ENCODE data around the gene ERMAP. TPM values are rescaled to one million over a fixed set of nuclear protein-coding genes. Genes with fewer than 3 reads are reported as not detected.
A peak's percentile ranks its signal among the peaks of the same experiment; 100 is the strongest.

Gene ERMAP
- total RNA-seq, 2 experiments from 2014 or later, result 5.7 to 6.0 TPM

GRCh38 chr1:42845866-42846256 is 28.9 kb downstream of the ERMAP start:
- H3K27ac Mint-ChIP-seq, result peak overlapping the region; percentile 80
- peaks cover 30% of the 10 kb centered on the region for H3K4me1 Mint-ChIP-seq (ENCODE audit: low read depth)
- no peak for DNase-seq
- no peaks in the 10 kb centered on the region for H3K9me3 Mint-ChIP-seq (ENCODE audit: insufficient read depth)
- ChIA-PET POLR2A (interaction anchor here (0.7 to 4.1 kb wide), 11 partner anchors 10 to 325 kb away, joined by 3 to 28 read pairs (median 3); partner anchors contain the start of genes C1orf50, ERMAP, P3H1 and SVBP), CTCF (interaction anchor here (0.7 to 4.6 kb wide), 16 partner anchors 7 to 512 kb away, joined by 3 to 22 read pairs (median 6); partner anchors contain the start of genes C1orf50, ERMAP, P3H1 and SVBP)
- peak overlapping the region; percentile 87 for H3K4me3 Mint-ChIP-seq
- peak; percentile 10 for ATAC-seq
- H3K27me3 Mint-ChIP-seq (ENCODE audit: low read depth), result no peaks in the 10 kb centered on the region
- H3K36me3 Mint-ChIP-seq (ENCODE audit: low read depth), result peaks cover 18% of the 10 kb centered on the region

- peak within 1 kb of the TSS; percentile 87 for H3K4me3 Mint-ChIP-seq
- no peaks in the 10 kb centered on the region for H3K9me3 Mint-ChIP-seq (ENCODE audit: insufficient read depth)
- DNase-seq (peak; percentile 94), ATAC-seq (peak; percentile 99)
- H3K27ac Mint-ChIP-seq, result peak within 1 kb of the TSS; percentile 80
- peaks cover 30% of the 10 kb centered on the region for H3K4me1 Mint-ChIP-seq (ENCODE audit: low read depth)
- H3K36me3 Mint-ChIP-seq (ENCODE audit: low read depth), result peaks cover 24% of the 10 kb centered on the region
- ChIA-PET CTCF (interaction anchor here (0.7 to 4.6 kb wide), 20 partner anchors 8 to 512 kb away, joined by 3 to 22 read pairs (median 6); partner anchors contain the start of genes C1orf50, ERMAP, P3H1 and SVBP), POLR2A (interaction anchor here (0.7 to 4.1 kb wide), 11 partner anchors 10 to 324 kb away, joined by 3 to 28 read pairs (median 3); partner anchors contain the start of genes C1orf50, ERMAP, P3H1 and SVBP)
- no peaks in the 10 kb centered on the region for H3K27me3 Mint-ChIP-seq (ENCODE audit: low read depth)
Measured at GRCh38 chr1:42846257-42847110, 29.6 kb downstream of the ERMAP start, which contains the start of gene ZNF691. TSS of gene ZNF691 (plus strand) at chr1:42846613. CDS start at chr1:42849659, 3,046 bp downstream.

GRCh38 chr1:42847111-42847595 is 30.2 kb downstream of the ERMAP start:
- ChIA-PET POLR2A (interaction anchor here (1.5 to 4.1 kb wide), 3 partner anchors 11 to 80 kb away, joined by 3 to 28 read pairs (median 13); partner anchors contain the start of genes C1orf50, ERMAP, P3H1 and SVBP), CTCF (interaction anchor here (0.5 to 4.6 kb wide), 16 partner anchors 9 to 226 kb away, joined by 3 to 22 read pairs (median 6); partner anchors contain the start of genes C1orf50, ERMAP, P3H1 and SVBP)
- Mint-ChIP-seq H3K4me3 (peak overlapping the region; percentile 87), H3K36me3 (ENCODE audit: low read depth) (peaks cover 29% of the 10 kb centered on the region), H3K4me1 (ENCODE audit: low read depth) (peaks cover 30% of the 10 kb centered on the region), H3K27me3 (ENCODE audit: low read depth) (no peaks in the 10 kb centered on the region), H3K27ac (peak overlapping the region; percentile 80), H3K9me3 (ENCODE audit: insufficient read depth) (no peaks in the 10 kb centered on the region)
- DNase-seq (peak; percentile 27), ATAC-seq (no peak)

GRCh38 chr1:42847721-42848460 is 31.0 kb downstream of the ERMAP start:
- H3K36me3 Mint-ChIP-seq (ENCODE audit: low read depth), result peaks cover 35% of the 10 kb centered on the region
- H3K4me3 Mint-ChIP-seq, result peak overlapping the region; percentile 87
- ChIA-PET POLR2A (interaction anchor here (2.9 to 4.1 kb wide), 2 partner anchors 31 to 81 kb away, joined by 13 to 28 read pairs; partner anchors contain the start of genes C1orf50, ERMAP, P3H1 and SVBP), CTCF (interaction anchor here (0.5 to 4.6 kb wide), 9 partner anchors 9 to 225 kb away, joined by 3 to 21 read pairs (median 6); partner anchors contain the start of genes ERMAP and SVBP)
- H3K4me1 Mint-ChIP-seq (ENCODE audit: low read depth), result peaks cover 30% of the 10 kb centered on the region
- no peaks in the 10 kb centered on the region for H3K27me3 Mint-ChIP-seq (ENCODE audit: low read depth)
- DNase-seq, result no peak
- peak overlapping the region; percentile 80 for H3K27ac Mint-ChIP-seq
- H3K9me3 Mint-ChIP-seq (ENCODE audit: insufficient read depth), result no peaks in the 10 kb centered on the region
- no peak for ATAC-seq

- Mint-ChIP-seq H3K27ac (no peak overlapping the region), H3K4me1 (ENCODE audit: low read depth) (peaks cover 30% of the 10 kb centered on the region), H3K9me3 (ENCODE audit: insufficient read depth) (no peaks in the 10 kb centered on the region), H3K4me3 (no peak overlapping the region), H3K27me3 (ENCODE audit: low read depth) (no peaks in the 10 kb centered on the region), H3K36me3 (ENCODE audit: low read depth) (peaks cover 33% of the 10 kb centered on the region)
- POLR2A ChIA-PET, result interaction anchor here (2.9 to 4.1 kb wide), 2 partner anchors 32 to 82 kb away, joined by 13 to 28 read pairs; partner anchors contain the start of genes C1orf50, ERMAP, P3H1 and SVBP
- ATAC-seq (no peak), DNase-seq (no peak)
- CTCF ChIA-PET, result interaction anchor here (0.6 to 4.6 kb wide), 5 partner anchors 13 to 224 kb away, joined by 3 to 20 read pairs (median 4); no protein-coding TSS in a partner anchor
Measured at GRCh38 chr1:42848823-42849537, 32.1 kb downstream of the ERMAP start.

GRCh38 chr1:42849944-42850343 is 33.0 kb downstream of the ERMAP start:
- Mint-ChIP-seq H3K4me3 (no peak overlapping the region), H3K27me3 (ENCODE audit: low read depth) (no peaks in the 10 kb centered on the region), H3K4me1 (ENCODE audit: low read depth) (peaks cover 30% of the 10 kb centered on the region), H3K9me3 (ENCODE audit: insufficient read depth) (no peaks in the 10 kb centered on the region), H3K36me3 (ENCODE audit: low read depth) (peaks cover 34% of the 10 kb centered on the region), H3K27ac (peak overlapping the region; percentile 0)
- ChIA-PET CTCF (interaction anchor here (0.6 to 2.2 kb wide), 2 partner anchors 54 to 73 kb away, joined by 3 to 4 read pairs; no protein-coding TSS in a partner anchor), POLR2A (no interaction called here)
- DNase-seq (no peak), ATAC-seq (no peak)

- ChIA-PET CTCF (no interaction called here), POLR2A (no interaction called here)
- no peak for ATAC-seq
- H3K27ac Mint-ChIP-seq, result no peak overlapping the region
- DNase-seq, result no peak
- H3K4me1 Mint-ChIP-seq (ENCODE audit: low read depth), result peaks cover 25% of the 10 kb centered on the region
- H3K9me3 Mint-ChIP-seq (ENCODE audit: insufficient read depth), result no peaks in the 10 kb centered on the region
- no peaks in the 10 kb centered on the region for H3K27me3 Mint-ChIP-seq (ENCODE audit: low read depth)
- peaks cover 36% of the 10 kb centered on the region for H3K36me3 Mint-ChIP-seq (ENCODE audit: low read depth)
- H3K4me3 Mint-ChIP-seq, result no peak overlapping the region
Measured at GRCh38 chr1:42851420-42851819, 34.5 kb downstream of the ERMAP start.

- no peak overlapping the region for H3K4me3 Mint-ChIP-seq
- H3K27ac Mint-ChIP-seq, result no peak overlapping the region
- no peak for DNase-seq
- no peaks in the 10 kb centered on the region for H3K27me3 Mint-ChIP-seq (ENCODE audit: low read depth)
- H3K4me1 Mint-ChIP-seq (ENCODE audit: low read depth), result peaks cover 24% of the 10 kb centered on the region
- H3K9me3 Mint-ChIP-seq (ENCODE audit: insufficient read depth), result no peaks in the 10 kb centered on the region
- POLR2A ChIA-PET, result no interaction called here
- ATAC-seq, result no peak
- peaks cover 39% of the 10 kb centered on the region for H3K36me3 Mint-ChIP-seq (ENCODE audit: low read depth)
- CTCF ChIA-PET, result no interaction called here
Measured at GRCh38 chr1:42851960-42852607, 35.2 kb downstream of the ERMAP start.

GRCh38 chr1:42852608-42852980 is 35.7 kb downstream of the ERMAP start:
- Mint-ChIP-seq H3K9me3 (ENCODE audit: insufficient read depth) (peaks cover 4% of the 10 kb centered on the region), H3K4me1 (ENCODE audit: low read depth) (peaks cover 19% of the 10 kb centered on the region), H3K27me3 (ENCODE audit: low read depth) (no peaks in the 10 kb centered on the region), H3K4me3 (no peak overlapping the region), H3K27ac (no peak overlapping the region), H3K36me3 (ENCODE audit: low read depth) (peaks cover 42% of the 10 kb centered on the region)
- POLR2A ChIA-PET, result no interaction called here
- ATAC-seq (no peak), DNase-seq (no peak)
- CTCF ChIA-PET, result no interaction called here

GRCh38 chr1:42853116-42853884 is 36.4 kb downstream of the ERMAP start:
- Mint-ChIP-seq H3K9me3 (ENCODE audit: insufficient read depth) (peaks cover 4% of the 10 kb centered on the region), H3K27me3 (ENCODE audit: low read depth) (no peaks in the 10 kb centered on the region), H3K27ac (no peak overlapping the region), H3K4me1 (ENCODE audit: low read depth) (peaks cover 11% of the 10 kb centered on the region), H3K4me3 (no peak overlapping the region), H3K36me3 (ENCODE audit: low read depth) (peaks cover 42% of the 10 kb centered on the region)
- ATAC-seq (no peak), DNase-seq (no peak)
- CTCF ChIA-PET, result no interaction called here
- POLR2A ChIA-PET, result no interaction called here

Data from activated CD8-positive, alpha-beta T cell treated with anti-CD3 and anti-CD28 coated beads, Interleukin-2, amount 10 ng/mL, durations not matched to agents 7 days and 5 days (primary cell).